Measurements from ENCODE around the gene CCDC120.

CCDC120 gene

DNA sequence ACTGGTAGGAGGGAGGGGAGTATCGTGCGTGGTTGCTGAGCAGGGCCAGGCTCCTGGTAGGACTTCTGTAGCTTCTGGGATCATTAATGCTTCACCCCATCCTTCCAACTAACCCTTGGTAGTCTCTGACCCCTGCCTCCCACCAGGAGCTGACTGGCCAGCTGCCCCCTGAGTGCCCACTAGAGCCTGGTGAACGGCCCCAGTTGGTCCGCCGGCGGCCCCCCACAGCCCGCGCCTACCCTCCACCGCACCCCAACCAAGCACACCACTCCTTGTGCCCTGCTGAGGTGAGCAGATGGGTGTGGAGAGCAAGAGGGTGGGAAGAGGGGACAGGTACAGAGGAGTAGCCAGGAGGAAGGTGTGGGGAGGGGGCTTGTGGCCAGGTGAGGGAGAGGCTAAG lies 4.9 kb downstream of the CCDC120 start:
- no peak for DNase-seq (ENCODE audit: low read depth)

GRCh38 chrX:49064303-49064702 lies 5.5 kb downstream of the CCDC120 start:
- DNase-seq (ENCODE audit: low read depth): no peak

GRCh38 chrX:49064735-49065134 lies 5.9 kb downstream of the CCDC120 start:
- DNase-seq (ENCODE audit: low read depth): no peak

GRCh38 chrX:49066278-49066677 lies 7.5 kb downstream of the CCDC120 start:
- DNase-seq (ENCODE audit: low read depth): no peak

- no peak for DNase-seq (ENCODE audit: low read depth)
These were observed 7.9 kb downstream of the CCDC120 start for GRCh38 chrX:49066690-49067089.

- no peak for DNase-seq (ENCODE audit: low read depth)
These were observed 8.7 kb downstream of the CCDC120 start for GRCh38 chrX:49067285-49068120.

DNA sequence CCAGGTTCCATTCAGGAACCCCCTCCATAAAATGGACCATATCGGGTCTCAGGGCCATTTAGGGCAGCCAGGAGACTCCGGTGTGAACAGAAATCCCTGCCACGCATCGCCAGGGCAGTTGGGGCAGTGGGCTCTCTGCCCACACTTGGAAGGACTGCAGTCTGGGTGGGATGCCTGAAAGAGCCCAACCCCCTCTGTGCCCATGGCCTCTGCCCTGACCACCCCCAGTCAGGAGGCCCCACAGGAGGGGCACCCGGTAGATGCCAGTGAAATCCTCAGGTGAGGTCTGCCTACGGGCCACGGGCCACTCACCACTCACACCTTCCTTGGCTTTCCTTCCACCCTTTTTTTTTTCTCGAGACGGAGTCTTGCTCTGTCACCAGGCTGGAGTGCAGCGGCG lies 10.2 kb downstream of the CCDC120 start:
- no peak for DNase-seq (ENCODE audit: low read depth)

GRCh38 chrX:49070988-49071387 lies 12.2 kb downstream of the CCDC120 start:
- DNase-seq (ENCODE audit: low read depth): no peak

- peak; percentile 88 for DNase-seq (ENCODE audit: low read depth)
These were observed 13.3 kb downstream of the CCDC120 start for GRCh38 chrX:49071877-49072711.

GRCh38 chrX:49072712-49073095 lies 13.9 kb downstream of the CCDC120 start:
- DNase-seq (ENCODE audit: low read depth): no peak

- peak; percentile 91 for DNase-seq (ENCODE audit: low read depth)
These were observed 15.1 kb downstream of the CCDC120 start, which contains the start of gene PRAF2 for GRCh38 chrX:49073601-49074575. Gene PRAF2, minus strand, starts transcription at chrX:49074002. Its CDS starts 15 bp downstream, at chrX:49073987.

DNA sequence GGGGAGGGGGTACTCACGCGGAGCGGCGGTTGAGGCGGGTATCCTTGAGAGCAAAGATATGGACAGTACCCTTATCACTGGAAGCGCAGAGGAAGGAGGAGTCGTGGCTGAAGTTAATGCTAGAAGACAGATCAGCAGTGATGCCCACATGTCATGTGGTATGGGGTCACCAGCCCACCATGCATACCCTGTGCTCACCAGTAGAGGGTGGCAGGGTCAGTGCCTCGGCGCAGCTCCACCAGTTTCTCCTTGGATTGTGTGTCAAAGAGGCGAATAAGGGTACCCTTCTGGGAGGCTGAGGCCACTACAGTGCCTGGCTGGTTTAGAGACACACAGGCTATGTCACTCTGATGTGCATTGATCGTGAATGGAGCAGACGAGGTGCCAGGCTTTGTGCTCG lies 16.5 kb downstream of the CCDC120 start:
- no peak for DNase-seq (ENCODE audit: low read depth)

DNA sequence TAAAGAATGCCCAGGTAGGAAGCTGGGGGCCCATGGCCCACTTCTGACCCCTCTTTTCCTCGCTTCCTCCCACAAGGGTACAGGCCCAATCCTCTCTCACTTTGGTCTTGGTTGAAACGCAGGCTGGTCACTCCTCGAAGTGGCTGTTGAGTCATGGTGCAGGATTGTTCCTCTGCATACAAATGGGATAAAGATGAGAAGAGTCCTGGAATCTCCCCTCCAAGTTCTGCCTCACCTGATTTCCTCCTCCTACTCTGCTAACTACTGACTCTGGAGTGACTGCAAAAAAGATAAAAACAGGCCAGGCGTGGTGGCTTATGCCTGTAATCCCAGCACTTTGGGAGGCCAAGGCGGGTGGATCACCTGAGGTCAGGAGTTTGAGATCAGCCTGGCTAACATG lies 19.1 kb downstream of the CCDC120 start:
- DNase-seq (ENCODE audit: low read depth): no peak

GRCh38 chrX:49079489-49080428 lies 21.0 kb downstream of the CCDC120 start, which contains the start of gene WDR45:
Gene WDR45, minus strand, starts transcription at chrX:49079887. Its CDS starts 1,792 bp downstream, at chrX:49078095.
- DNase-seq (ENCODE audit: low read depth): peak; percentile 73

DNA sequence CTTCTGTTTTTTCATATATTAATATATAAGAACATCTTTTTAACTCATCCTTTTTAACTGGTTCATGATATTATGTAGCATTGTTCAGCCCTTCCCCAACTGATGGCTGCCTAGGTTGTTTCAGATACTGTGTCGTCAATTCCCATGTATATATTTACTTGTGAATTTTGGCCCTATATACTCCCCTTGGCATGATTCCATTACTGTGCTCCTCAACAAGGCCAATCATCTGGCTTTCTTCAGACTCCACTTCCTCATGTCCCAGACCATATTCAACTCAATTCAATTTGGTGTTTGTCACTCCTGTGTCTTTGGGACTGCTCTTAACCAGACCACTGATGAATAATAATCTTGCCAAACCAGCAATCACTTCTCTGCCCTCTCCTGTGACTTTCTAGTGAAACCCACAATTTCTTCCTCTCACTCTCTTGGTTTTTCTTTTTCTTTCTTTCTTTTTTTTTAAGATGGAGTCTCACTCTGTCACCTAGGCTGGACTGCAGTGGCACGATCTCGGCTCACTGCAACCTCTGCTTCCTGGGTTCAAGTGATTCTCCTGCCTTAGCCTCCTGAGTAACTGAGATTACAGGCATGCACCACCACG lies 23.6 kb downstream of the CCDC120 start:
- DNase-seq (ENCODE audit: low read depth): no peak

DNA sequence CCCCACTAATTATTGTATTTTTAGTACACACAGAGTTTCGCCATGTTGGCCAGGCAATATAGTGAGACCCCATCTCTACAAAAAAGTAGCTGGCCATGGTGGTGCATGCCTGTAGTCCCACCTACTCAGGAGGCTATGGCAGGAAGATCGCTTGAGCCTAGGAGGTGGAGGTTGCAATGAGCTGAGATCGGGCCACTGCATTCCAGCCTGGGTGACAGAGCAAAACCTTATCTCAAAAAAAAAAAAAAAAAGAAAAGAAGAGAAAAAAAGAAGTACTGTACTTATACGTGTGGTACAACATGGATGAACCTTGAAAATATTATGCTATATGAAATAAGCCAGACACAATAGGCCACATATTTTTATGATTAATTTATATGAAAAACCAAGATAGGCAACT lies 30.8 kb downstream of the CCDC120 start:
- no peak for DNase-seq (ENCODE audit: low read depth)

- no peak for DNase-seq (ENCODE audit: low read depth)
These were observed 37.6 kb downstream of the CCDC120 start for GRCh38 chrX:49096419-49096818.

- DNase-seq (ENCODE audit: low read depth): peak; percentile 91
These were observed 42.2 kb downstream of the CCDC120 start for GRCh38 chrX:49100704-49101628.

- DNase-seq (ENCODE audit: low read depth): no peak
These were observed 42.8 kb downstream of the CCDC120 start for GRCh38 chrX:49101629-49101984.
